ENCODE data around the gene NES.

NES gene

GRCh38 chr1:156703741-156704140 is 26.5 kb upstream of the NES start:
- DNase-seq (ENCODE audit: low read depth): no peak

GRCh38 chr1:156703336-156703735 is 26.1 kb upstream of the NES start:
- no peak for DNase-seq (ENCODE audit: low read depth)

- no peak for DNase-seq (ENCODE audit: low read depth)
These were observed 23.7 kb upstream of the NES start for GRCh38 chr1:156700736-156701531.

- no peak for DNase-seq (ENCODE audit: low read depth)
These were observed 21.8 kb upstream of the NES start for GRCh38 chr1:156698995-156699394.

- no peak for DNase-seq (ENCODE audit: low read depth)
These were observed 20.3 kb upstream of the NES start for GRCh38 chr1:156697481-156697880.

- DNase-seq (ENCODE audit: low read depth): no peak
These were observed 19.5 kb upstream of the NES start for GRCh38 chr1:156696755-156697154.

- DNase-seq (ENCODE audit: low read depth): no peak
These were observed 17.4 kb upstream of the NES start for GRCh38 chr1:156694690-156694962.

GRCh38 chr1:156693848-156694689 is 16.9 kb upstream of the NES start:
- no peak for DNase-seq (ENCODE audit: low read depth)

- no peak for DNase-seq (ENCODE audit: low read depth)
These were observed 16.0 kb upstream of the NES start for GRCh38 chr1:156692925-156693847.

GRCh38 chr1:156692441-156692924 is 15.3 kb upstream of the NES start:
- DNase-seq (ENCODE audit: low read depth): no peak

- no peak for DNase-seq (ENCODE audit: low read depth)
These were observed 14.6 kb upstream of the NES start for GRCh38 chr1:156691665-156692440.

GRCh38 chr1:156691191-156691590 is 14.0 kb upstream of the NES start:
- no peak for DNase-seq (ENCODE audit: low read depth)

GRCh38 chr1:156690675-156691036 is 13.4 kb upstream of the NES start:
- DNase-seq (ENCODE audit: low read depth): no peak

- DNase-seq (ENCODE audit: low read depth): no peak
These were observed 12.9 kb upstream of the NES start for GRCh38 chr1:156689953-156690674.

GRCh38 chr1:156689035-156689952 is 12.1 kb upstream of the NES start:
- peak; percentile 60 for DNase-seq (ENCODE audit: low read depth)

GRCh38 chr1:156684227-156684782 is 7.1 kb upstream of the NES start:
- DNase-seq (ENCODE audit: low read depth): no peak

GRCh38 chr1:156682166-156682890 is 5.1 kb upstream of the NES start:
- no peak for DNase-seq (ENCODE audit: low read depth)

- DNase-seq (ENCODE audit: low read depth): no peak
These were observed 4.2 kb upstream of the NES start for GRCh38 chr1:156681196-156681960.

Data from activated T-helper 9 cell treated with anti-CD3 and anti-CD28 coated beads, Interleukin-2, amount 50 U/mL, for 16 hours (primary cell).